Measurements from ENCODE around the gene SCUBE1. TPM values are rescaled to one million over a fixed set of nuclear protein-coding genes. Genes with fewer than 3 reads are reported as not detected.
A peak's percentile ranks its signal among the peaks of the same experiment; 100 is the strongest.

SCUBE1 gene
- total and polyA plus RNA-seq, 11 donors = 0.04 to 0.40 (median 0.24) TPM; not detected in 1

- Histone ChIP-seq H3K27ac (no peak overlapping the region), H3K9me3 (no peaks in the 10 kb centered on the region), H3K4me3 (no peak overlapping the region), H3K4me1 (peaks cover 0 to 15% (median 0%) of the 10 kb centered on the region in 12 donors), H3K36me3 (peaks cover 0 to 38% (median 25%) of the 10 kb centered on the region in 9 donors), H3K27me3 (no peaks in the 10 kb centered on the region)
- WGBS, 4 donors = 94 to 99% (median 98%) methylated on average over 15 of the region's 15 CpGs
- ATAC-seq (no peak), DNase-seq (peak in 1 of 5 donors; percentile 24)
- TF ChIP-seq CTCF (IDR thresholded peaks at IDR 0.05) = no peak
- TF ChIP-seq POLR2A (IDR thresholded peaks at IDR 0.05) = no peak
- intact Hi-C loops (cut with DNase I) = no loop called here
These were observed 163.3 kb downstream of the SCUBE1 start for GRCh38 chr22:43179911-43180195.

GRCh38 chr22:43179146-43179910 is 163.8 kb downstream of the SCUBE1 start:
- WGBS, 4 donors = 92 to 96% (median 94%) methylated on average over 17 to 25 of the region's 25 CpGs
- no peak overlapping the region for H3K27ac ChIP-seq
- intact Hi-C loops (cut with DNase I) = no loop called here
- peak in 3 of 5 donors; percentile 22 to 51 (median 24) for DNase-seq
- no peaks in the 10 kb centered on the region for H3K9me3 ChIP-seq
- H3K27me3 ChIP-seq = no peaks in the 10 kb centered on the region
- no peak for ATAC-seq
- H3K36me3 ChIP-seq = peaks cover 0 to 42% (median 27%) of the 10 kb centered on the region in 9 donors
- H3K4me1 ChIP-seq = peaks cover 0 to 10% (median 0%) of the 10 kb centered on the region in 12 donors
- TF ChIP-seq POLR2A (IDR thresholded peaks at IDR 0.05) (no peak), CTCF (IDR thresholded peaks at IDR 0.05) (no peak)
- no peak overlapping the region for H3K4me3 ChIP-seq

- DNase-seq (peak in 1 of 5 donors; percentile 11), ATAC-seq (no peak)
- no peaks in the 10 kb centered on the region for H3K4me1 ChIP-seq
- 83 to 95% (median 93%) methylated on average over 2 to 7 of the region's 7 CpGs for WGBS, 4 donors
- intact Hi-C loops (cut with DNase I) = no loop called here
- no peak overlapping the region for H3K27ac ChIP-seq
- H3K27me3 ChIP-seq = no peaks in the 10 kb centered on the region
- TF ChIP-seq POLR2A (IDR thresholded peaks at IDR 0.05) (no peak), CTCF (IDR thresholded peaks at IDR 0.05) (no peak)
- no peak overlapping the region for H3K4me3 ChIP-seq
- H3K9me3 ChIP-seq = no peaks in the 10 kb centered on the region
- H3K36me3 ChIP-seq = peaks cover 4 to 60% (median 40%) of the 10 kb centered on the region in 9 donors
These were observed 165.7 kb downstream of the SCUBE1 start for GRCh38 chr22:43177479-43177878.

- 71 to 83% (median 81%) methylated on average over 14 to 15 of the region's 15 CpGs for WGBS, 4 donors
- TF ChIP-seq CTCF (IDR thresholded peaks at IDR 0.05) = no peak
- TF ChIP-seq POLR2A (IDR thresholded peaks at IDR 0.05) = no peak
- DNase-seq (peak in 1 of 5 donors; percentile 14), ATAC-seq (no peak)
- Histone ChIP-seq H3K9me3 (no peaks in the 10 kb centered on the region), H3K36me3 (peaks cover 4 to 74% (median 47%) of the 10 kb centered on the region in 9 donors), H3K4me3 (no peak overlapping the region), H3K4me1 (no peaks in the 10 kb centered on the region), H3K27me3 (no peaks in the 10 kb centered on the region), H3K27ac (no peak overlapping the region)
- intact Hi-C loops (cut with DNase I) = no loop called here
These were observed 167.1 kb downstream of the SCUBE1 start for GRCh38 chr22:43176090-43176489.
